ENCODE results near the gene CABCOCO1. TPM values are rescaled to one million over a fixed set of nuclear protein-coding genes. Genes with fewer than 3 reads are reported as not detected.
A peak's percentile ranks its signal among the peaks of the same experiment; 100 is the strongest.
"Not testable (repeated sequence)": the region's sequence is repeated elsewhere in the genome, so short reads cannot be mapped to it uniquely, and the experiment has no call there.

Gene CABCOCO1
- total RNA-seq, 1 donor from 2014 or later: 0.47 TPM

- no peak for TF ChIP-seq CTCF (IDR thresholded peaks at IDR 0.05)
- Mint-ChIP-seq H3K4me1 (ENCODE audit: low read depth) (no peaks in the 10 kb centered on the region), H3K4me3 (ENCODE audit: unreplicated experiment) (no peak overlapping the region), H3K27ac (ENCODE audit: unreplicated experiment) (no peak overlapping the region), H3K27me3 (ENCODE audit: low read depth) (no peaks in the 10 kb centered on the region), H3K36me3 (ENCODE audit: low read depth) (no peaks in the 10 kb centered on the region), H3K9me3 (ENCODE audit: low read depth) (no peaks in the 10 kb centered on the region)
- DNase-seq (ENCODE audit: low spot score): no peak
Observed at GRCh38 chr10:61673360-61673759, 10.6 kb downstream of the CABCOCO1 start.

GRCh38 chr10:61682323-61682722, 19.6 kb downstream of the CABCOCO1 start:
- H3K27ac Mint-ChIP-seq (ENCODE audit: unreplicated experiment): no peak overlapping the region
- H3K36me3 Mint-ChIP-seq (ENCODE audit: low read depth): no peaks in the 10 kb centered on the region
- H3K9me3 Mint-ChIP-seq (ENCODE audit: low read depth): no peaks in the 10 kb centered on the region
- DNase-seq (ENCODE audit: low spot score): no peak
- H3K4me3 Mint-ChIP-seq (ENCODE audit: unreplicated experiment): no peak overlapping the region
- H3K4me1 Mint-ChIP-seq (ENCODE audit: low read depth): peaks cover 7% of the 10 kb centered on the region
- H3K27me3 Mint-ChIP-seq (ENCODE audit: low read depth): no peaks in the 10 kb centered on the region
- peak; percentile 35 for TF ChIP-seq CTCF (IDR thresholded peaks at IDR 0.05)

GRCh38 chr10:61683319-61683718, 20.6 kb downstream of the CABCOCO1 start:
- H3K4me1 Mint-ChIP-seq (ENCODE audit: low read depth): peaks cover 7% of the 10 kb centered on the region
- TF ChIP-seq CTCF (IDR thresholded peaks at IDR 0.05): no peak
- no peaks in the 10 kb centered on the region for H3K27me3 Mint-ChIP-seq (ENCODE audit: low read depth)
- no peaks in the 10 kb centered on the region for H3K36me3 Mint-ChIP-seq (ENCODE audit: low read depth)
- no peak for DNase-seq (ENCODE audit: low spot score)
- no peaks in the 10 kb centered on the region for H3K9me3 Mint-ChIP-seq (ENCODE audit: low read depth)
- no peak overlapping the region for H3K27ac Mint-ChIP-seq (ENCODE audit: unreplicated experiment)
- no peak overlapping the region for H3K4me3 Mint-ChIP-seq (ENCODE audit: unreplicated experiment)

GRCh38 chr10:61684894-61685507, 22.3 kb downstream of the CABCOCO1 start:
- Mint-ChIP-seq H3K27me3 (ENCODE audit: low read depth) (no peaks in the 10 kb centered on the region), H3K4me1 (ENCODE audit: low read depth) (peaks cover 7% of the 10 kb centered on the region), H3K36me3 (ENCODE audit: low read depth) (no peaks in the 10 kb centered on the region), H3K9me3 (ENCODE audit: low read depth) (no peaks in the 10 kb centered on the region), H3K27ac (ENCODE audit: unreplicated experiment) (no peak overlapping the region), H3K4me3 (ENCODE audit: unreplicated experiment) (no peak overlapping the region)
- TF ChIP-seq CTCF (IDR thresholded peaks at IDR 0.05): no peak
- no peak for DNase-seq (ENCODE audit: low spot score)

- no peak for DNase-seq (ENCODE audit: low spot score)
- Mint-ChIP-seq H3K36me3 (ENCODE audit: low read depth) (peaks cover 2% of the 10 kb centered on the region), H3K9me3 (ENCODE audit: low read depth) (peaks cover 3% of the 10 kb centered on the region), H3K4me1 (ENCODE audit: low read depth) (peaks cover 7% of the 10 kb centered on the region), H3K27me3 (ENCODE audit: low read depth) (no peaks in the 10 kb centered on the region), H3K4me3 (ENCODE audit: unreplicated experiment) (no peak overlapping the region), H3K27ac (ENCODE audit: unreplicated experiment) (no peak overlapping the region)
- no peak for TF ChIP-seq CTCF (IDR thresholded peaks at IDR 0.05)
Observed at GRCh38 chr10:61688551-61689308, 26.0 kb downstream of the CABCOCO1 start.

- not testable (repeated sequence) for H3K36me3 Mint-ChIP-seq (ENCODE audit: low read depth); DNase-seq (ENCODE audit: low spot score); H3K27me3 Mint-ChIP-seq (ENCODE audit: low read depth); H3K27ac Mint-ChIP-seq (ENCODE audit: unreplicated experiment); H3K4me1 Mint-ChIP-seq (ENCODE audit: low read depth); H3K4me3 Mint-ChIP-seq (ENCODE audit: unreplicated experiment)
- H3K9me3 Mint-ChIP-seq (ENCODE audit: low read depth): peaks cover 11% of the 10 kb centered on the region
Observed at GRCh38 chr10:61691667-61692066, 28.9 kb downstream of the CABCOCO1 start.

Data from chondrocyte (in vitro differentiated cells).